HPDE6-E6E7 (cell line): ENCODE data around the gene IP6K3.

Experiments used
- DNase-seq: peaks from one replicate; pipeline ENCODE4 v3.0.0; 2011; ENCODE audit warnings: missing footprints; ENCODE audit errors: extremely low spot score

The IP6K3 gene

GRCh38 chr6:33705955-33706725, 40.6 kb downstream of the IP6K3 start:
- DNase-seq = no peak

GRCh38 chr6:33705268-33705885, 41.3 kb downstream of the IP6K3 start:
- no peak for DNase-seq

- DNase-seq = no peak
These were observed 42.3 kb downstream of the IP6K3 start for GRCh38 chr6:33704215-33705066.

- DNase-seq = peak; percentile 60
These were observed 44.2 kb downstream of the IP6K3 start for GRCh38 chr6:33702345-33702977.

GRCh38 chr6:33700391-33701050, 46.2 kb downstream of the IP6K3 start:
- DNase-seq = peak; percentile 61

GRCh38 chr6:33699739-33700138, 47.0 kb downstream of the IP6K3 start:
- no peak for DNase-seq

- DNase-seq = no peak
These were observed 47.6 kb downstream of the IP6K3 start for GRCh38 chr6:33699131-33699530.

GRCh38 chr6:33698494-33698893, 48.2 kb downstream of the IP6K3 start:
- DNase-seq = no peak

GRCh38 chr6:33697845-33698244, 48.9 kb downstream of the IP6K3 start:
- no peak for DNase-seq

- no peak for DNase-seq
These were observed 49.9 kb downstream of the IP6K3 start for GRCh38 chr6:33696548-33697518.

- DNase-seq = no peak
These were observed 50.6 kb downstream of the IP6K3 start for GRCh38 chr6:33696076-33696475.

GRCh38 chr6:33695451-33695887, 51.2 kb downstream of the IP6K3 start:
- DNase-seq = no peak

GRCh38 chr6:33694977-33695376, 51.7 kb downstream of the IP6K3 start:
- DNase-seq = no peak

- peak; percentile 76 for DNase-seq
These were observed 52.2 kb downstream of the IP6K3 start for GRCh38 chr6:33694401-33694931.

GRCh38 chr6:33693186-33694105, 53.3 kb downstream of the IP6K3 start:
- no peak for DNase-seq

GRCh38 chr6:33692760-33693158, 53.9 kb downstream of the IP6K3 start:
- no peak for DNase-seq

GRCh38 chr6:33692078-33692759, 54.5 kb downstream of the IP6K3 start:
- no peak for DNase-seq

- DNase-seq = no peak
These were observed 55.1 kb downstream of the IP6K3 start for GRCh38 chr6:33691456-33692077.
